GM18517 (cell line): ENCODE measurements around the gene TOR3A.

Source experiments
- ATAC-seq: cut with Tn5 transposase; IDR thresholded peaks from one replicate; pipeline ENCODE4 v1.9.1; 2021; ENCODE audit warnings: mild to moderate bottlenecking, moderate library complexity; ENCODE audit not compliant: unreplicated experiment

Gene TOR3A

DNA sequence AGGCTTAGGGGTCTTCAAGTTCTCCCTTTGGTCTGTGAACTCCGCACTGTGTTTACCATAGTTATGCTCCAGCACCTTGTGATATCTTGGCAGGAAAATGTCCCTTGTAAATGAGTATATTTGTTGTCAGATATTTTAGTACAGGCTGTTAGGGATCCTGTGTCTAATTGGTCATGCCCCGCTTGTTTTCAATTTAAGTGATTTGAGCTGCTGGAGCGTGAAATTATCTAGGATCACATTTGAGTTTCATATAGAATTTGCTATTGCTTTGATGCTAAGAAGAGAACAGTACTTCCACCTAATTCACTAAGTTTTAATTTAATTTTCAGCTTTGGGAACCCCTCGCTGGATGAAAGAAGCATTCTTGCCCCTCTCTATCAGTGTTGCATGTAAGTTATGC, 15.4 kb upstream of the TOR3A start:
- no peak for ATAC-seq

DNA sequence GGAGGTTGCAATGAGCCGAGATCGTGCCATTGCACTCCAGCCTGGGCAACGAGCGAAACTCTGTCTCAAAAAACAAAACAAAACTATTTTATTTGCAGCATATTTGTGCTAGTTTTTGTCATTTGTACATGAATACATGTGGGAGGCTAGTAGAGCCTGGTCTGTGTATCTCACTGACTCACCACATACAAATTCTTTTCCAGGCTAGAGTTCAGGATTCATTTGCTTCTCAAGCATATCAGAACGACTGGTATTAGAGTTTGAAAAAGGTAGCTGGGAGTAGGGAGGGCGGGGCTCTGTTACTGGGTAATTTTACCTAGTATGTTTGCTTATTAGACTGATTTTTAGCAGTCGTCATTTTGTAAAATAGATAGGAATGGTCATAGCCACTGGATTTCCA, 4.5 kb upstream of the TOR3A start:
- no peak for ATAC-seq

GRCh38 chr1:179079113-179079761, 2.6 kb upstream of the TOR3A start:
- peak; percentile 15 for ATAC-seq

DNA sequence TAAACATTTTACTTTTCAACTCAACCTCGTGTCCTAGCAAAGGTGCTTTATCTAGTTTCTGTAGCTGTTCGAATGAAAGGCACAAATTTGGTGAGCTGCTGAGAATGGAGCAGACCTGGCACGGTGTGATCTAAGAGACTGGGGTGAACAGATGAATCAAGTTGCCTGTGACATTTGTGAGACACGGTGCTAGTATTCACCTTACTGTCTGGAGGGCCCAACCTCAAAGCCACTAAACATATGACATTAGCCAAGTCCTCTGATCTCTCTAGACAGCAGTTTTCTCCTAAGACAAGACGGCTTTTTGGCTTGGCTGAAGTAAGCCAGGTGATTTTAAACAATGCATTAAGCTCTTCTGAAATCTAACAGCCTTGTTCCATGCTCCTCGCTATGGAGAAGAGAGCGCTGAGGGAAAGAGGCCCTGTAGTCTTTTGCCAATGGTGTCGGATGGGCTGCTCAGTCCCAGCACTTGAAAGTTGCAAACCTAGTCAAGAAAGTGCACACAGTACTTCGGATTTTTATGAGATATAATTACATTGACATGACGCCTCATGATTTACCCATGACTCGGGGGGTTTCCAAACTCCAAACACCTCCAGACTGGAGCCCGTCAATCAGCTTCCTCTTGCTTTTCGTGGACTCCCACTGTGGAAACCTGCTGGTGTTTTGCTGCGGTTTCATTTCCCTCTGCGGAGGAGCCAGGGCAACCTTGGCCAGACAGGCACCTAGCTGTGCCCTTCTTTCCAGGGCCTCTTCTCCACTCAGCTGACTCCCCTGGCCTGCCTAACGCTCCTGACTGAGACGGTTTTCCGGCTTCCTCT, 794 bp upstream of the TOR3A start:
- ATAC-seq: peak; percentile 32

- ATAC-seq: peak; percentile 9
Measured at GRCh38 chr1:179082333-179082998, 596 bp downstream of the TOR3A start.

GRCh38 chr1:179082999-179083335, 1.1 kb downstream of the TOR3A start:
- no peak for ATAC-seq

DNA sequence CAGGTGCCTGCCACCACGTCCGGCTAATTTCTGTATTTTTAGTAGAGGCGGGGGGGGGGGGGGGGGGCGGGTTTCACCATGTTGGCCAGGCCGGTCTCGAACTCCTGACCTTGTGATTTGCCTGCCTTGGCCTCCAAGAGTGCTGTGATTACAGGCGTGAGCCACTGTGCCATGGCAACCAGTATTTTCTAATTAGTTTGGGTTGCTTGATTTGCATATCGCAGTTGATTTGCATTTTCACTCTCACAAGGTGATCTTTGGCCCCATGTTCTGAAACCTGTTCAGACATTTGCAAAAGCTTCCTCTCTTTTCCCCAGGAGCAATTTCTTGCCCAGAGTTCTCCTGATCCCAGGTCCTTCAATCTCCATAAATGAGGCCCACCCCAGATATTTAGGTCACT, 1.7 kb downstream of the TOR3A start:
- ATAC-seq: peak; percentile 31

DNA sequence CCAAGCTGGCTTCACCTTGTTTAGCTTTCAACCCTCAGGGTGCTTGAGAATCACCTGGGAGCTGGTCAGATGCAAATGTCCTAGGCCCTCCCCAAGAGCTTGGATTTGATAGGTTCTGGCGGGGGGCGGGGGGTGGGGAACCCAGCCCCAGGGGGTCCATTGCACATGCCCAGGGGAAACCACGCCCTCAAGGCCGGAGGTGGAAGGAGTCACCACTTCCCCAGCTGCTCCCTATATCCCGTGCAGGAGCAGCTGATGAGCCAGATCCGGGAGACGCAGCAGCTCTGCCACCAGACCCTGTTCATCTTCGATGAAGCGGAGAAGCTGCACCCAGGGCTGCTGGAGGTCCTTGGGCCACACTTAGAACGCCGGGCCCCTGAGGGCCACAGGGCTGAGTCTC, 5.8 kb downstream of the TOR3A start:
- ATAC-seq: no peak

GRCh38 chr1:179089827-179090482, 8.1 kb downstream of the TOR3A start:
- no peak for ATAC-seq

GRCh38 chr1:179090522-179090921, 8.7 kb downstream of the TOR3A start:
- no peak for ATAC-seq

DNA sequence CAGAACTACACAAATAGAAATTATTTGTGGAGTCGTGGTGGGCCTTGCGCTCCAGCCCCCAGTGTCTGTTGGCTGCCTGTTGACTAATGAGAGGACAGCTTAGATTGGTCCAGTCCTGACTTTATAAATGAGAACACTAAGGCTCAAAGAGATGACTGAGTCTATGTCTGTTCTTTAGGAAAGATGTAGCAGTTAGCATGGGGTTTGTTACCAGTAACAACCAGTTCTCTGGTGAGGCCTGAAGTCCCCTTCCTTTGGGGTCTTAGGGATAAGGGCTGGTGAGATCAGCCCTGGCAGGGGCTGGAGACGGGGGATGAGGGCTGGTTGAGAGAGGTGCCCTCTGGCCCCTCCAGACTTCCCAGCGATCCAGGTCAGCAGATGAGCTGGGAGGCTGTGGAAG, 9.1 kb downstream of the TOR3A start:
- ATAC-seq: no peak

- no peak for ATAC-seq
Measured at GRCh38 chr1:179091691-179092165, 9.9 kb downstream of the TOR3A start.

GRCh38 chr1:179092896-179093461, 11.1 kb downstream of the TOR3A start:
- ATAC-seq: no peak

DNA sequence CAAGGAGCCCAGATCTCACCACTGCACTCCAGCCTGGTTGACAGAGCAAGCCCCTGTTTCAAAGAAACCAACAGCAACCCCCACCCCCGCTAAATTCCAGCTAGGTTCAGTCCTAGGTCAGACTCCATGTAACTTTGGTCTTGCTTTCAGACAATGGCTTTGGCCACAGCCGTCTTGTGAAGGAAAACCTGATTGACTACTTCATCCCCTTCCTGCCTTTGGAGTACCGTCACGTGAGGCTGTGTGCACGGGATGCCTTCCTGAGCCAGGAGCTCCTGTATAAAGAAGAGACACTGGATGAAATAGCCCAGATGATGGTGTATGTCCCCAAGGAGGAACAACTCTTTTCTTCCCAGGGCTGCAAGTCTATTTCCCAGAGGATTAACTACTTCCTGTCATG, 12.9 kb downstream of the TOR3A start:
- no peak for ATAC-seq

GRCh38 chr1:179095377-179095776, 13.5 kb downstream of the TOR3A start:
- ATAC-seq: no peak

DNA sequence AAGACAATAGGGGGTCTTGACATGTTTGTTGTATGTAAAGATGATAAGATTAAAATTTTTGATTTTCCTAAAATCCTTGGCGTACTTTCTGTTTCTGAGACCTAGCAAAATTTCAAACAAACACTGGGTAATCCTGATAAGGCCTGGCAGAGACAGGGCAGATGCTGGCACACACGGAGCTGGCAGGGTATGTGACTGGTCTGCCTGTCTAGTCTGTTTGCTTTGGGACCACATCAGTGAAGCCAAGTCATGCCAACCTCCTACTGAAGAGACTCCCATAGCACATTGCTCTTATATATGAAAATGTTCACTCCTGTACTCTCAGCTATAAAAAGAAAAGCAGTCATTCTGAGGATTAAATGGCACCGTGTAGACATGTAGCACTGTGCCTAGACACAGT, 14.1 kb downstream of the TOR3A start:
- no peak for ATAC-seq

DNA sequence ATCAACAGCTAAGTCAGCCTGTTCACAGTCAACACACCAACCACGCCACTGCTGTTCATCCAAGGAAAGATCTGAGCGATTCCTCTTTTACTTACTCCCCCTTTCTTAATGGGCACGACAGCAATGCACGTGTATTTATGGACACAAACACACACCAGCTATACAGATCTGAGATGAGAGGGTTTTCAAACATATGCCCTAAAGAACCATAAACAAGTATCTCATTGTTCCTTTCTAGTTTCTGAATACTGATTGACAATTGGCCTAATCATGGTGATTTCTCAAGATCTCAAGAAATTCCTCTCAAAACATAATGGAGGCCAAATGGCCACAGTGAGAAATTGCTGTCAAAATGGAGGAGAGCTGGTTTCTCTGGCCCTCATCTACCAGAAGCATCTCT, 18.0 kb downstream of the TOR3A start:
- no peak for ATAC-seq

GRCh38 chr1:179101566-179101965, 19.7 kb downstream of the TOR3A start:
- no peak for ATAC-seq

DNA sequence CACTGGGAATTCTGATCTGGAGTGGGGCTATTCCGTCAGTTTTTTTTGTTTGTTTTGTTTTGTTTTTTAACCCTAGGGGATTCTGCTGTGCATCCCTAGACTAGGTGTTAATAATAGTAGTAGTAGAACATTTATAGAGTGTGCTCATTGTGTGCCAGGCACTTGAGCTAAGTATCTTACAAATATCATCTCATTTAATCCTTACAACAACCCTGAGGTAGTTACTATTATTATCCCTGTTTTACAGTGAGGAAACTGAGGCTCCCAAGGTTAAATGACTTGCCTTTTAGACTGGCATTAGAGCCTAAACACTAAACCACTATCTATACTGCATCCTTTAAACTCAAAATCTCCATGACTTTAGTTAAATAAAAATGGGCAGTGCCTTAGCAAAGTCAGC, 22.1 kb downstream of the TOR3A start:
- ATAC-seq: no peak

DNA sequence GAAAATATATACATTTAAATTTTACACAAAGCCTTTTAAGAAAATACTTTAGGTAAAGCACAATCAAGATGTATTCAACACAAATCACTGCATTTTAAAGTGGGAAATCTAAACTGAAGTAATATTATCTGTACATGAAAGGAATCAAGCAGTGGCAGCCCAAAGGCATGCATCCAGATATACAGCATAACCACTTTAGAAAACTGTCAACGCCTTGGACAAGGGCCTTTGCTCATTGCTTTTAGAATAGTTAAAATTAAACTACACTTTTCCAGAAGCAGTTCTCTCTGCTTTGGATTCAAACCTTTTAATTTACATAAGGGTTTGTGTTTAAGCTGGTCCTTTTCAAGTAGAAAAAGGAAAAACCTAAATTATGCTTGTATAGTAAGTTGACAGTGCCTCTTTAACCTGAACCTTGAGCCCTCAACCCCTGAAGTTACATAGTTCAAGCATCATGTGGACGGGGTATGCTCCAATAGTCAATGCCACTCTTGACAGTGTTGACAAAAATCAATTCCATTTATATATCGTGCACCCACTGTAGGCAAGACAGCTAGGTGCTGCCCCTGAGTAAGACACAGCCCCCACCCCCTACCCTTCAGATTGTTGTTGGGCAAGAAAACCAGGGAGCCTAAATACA, 22.9 kb downstream of the TOR3A start:
- no peak for ATAC-seq

DNA sequence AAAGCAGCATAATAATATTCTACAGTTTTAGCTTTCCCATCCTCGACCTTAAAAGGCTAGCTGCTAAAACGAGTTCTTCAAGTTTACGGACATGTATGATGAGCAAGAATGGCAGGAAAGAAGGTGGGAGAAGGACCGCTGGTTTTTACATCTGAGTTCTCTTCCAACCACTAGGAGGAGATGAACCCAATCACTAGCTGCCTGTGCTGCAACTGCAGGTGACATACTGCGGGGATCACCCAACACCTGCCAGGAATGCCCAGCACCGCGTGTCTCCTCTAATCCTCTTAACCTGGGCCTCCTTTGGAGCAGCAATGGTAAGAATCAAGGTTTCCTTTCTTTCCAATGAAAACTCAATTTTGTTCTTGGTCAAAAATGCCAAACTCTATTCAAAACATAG, 23.5 kb downstream of the TOR3A start:
- no peak for ATAC-seq
